ENCODE results near the gene BRAT1.
"Not testable (repeated sequence)": the region's sequence is repeated elsewhere in the genome, so short reads cannot be mapped to it uniquely, and the experiment has no call there.

The BRAT1 gene

GRCh38 chr7:2535872-2536627 lies 19.3 kb downstream of the BRAT1 start:
- not testable (repeated sequence) for DNase-seq

GRCh38 chr7:2534214-2534613 lies 21.1 kb downstream of the BRAT1 start:
- DNase-seq = not testable (repeated sequence)

- DNase-seq = not testable (repeated sequence)
Observed at GRCh38 chr7:2533566-2533965, 21.8 kb downstream of the BRAT1 start.

- DNase-seq = not testable (repeated sequence)
Observed at GRCh38 chr7:2532816-2533215, 22.5 kb downstream of the BRAT1 start.

- not testable (repeated sequence) for DNase-seq
Observed at GRCh38 chr7:2532199-2532772, 23.0 kb downstream of the BRAT1 start.

GRCh38 chr7:2531796-2532110 lies 23.6 kb downstream of the BRAT1 start:
- DNase-seq = not testable (repeated sequence)

- not testable (repeated sequence) for DNase-seq
Observed at GRCh38 chr7:2530994-2531795, 24.1 kb downstream of the BRAT1 start.

GRCh38 chr7:2530071-2530987 lies 25.0 kb downstream of the BRAT1 start:
- no peak for DNase-seq

- no peak for DNase-seq
Observed at GRCh38 chr7:2529161-2530070, 25.9 kb downstream of the BRAT1 start.

- no peak for DNase-seq
Observed at GRCh38 chr7:2528481-2529095, 26.7 kb downstream of the BRAT1 start.

GRCh38 chr7:2527505-2528467 lies 27.5 kb downstream of the BRAT1 start:
- no peak for DNase-seq

- no peak for DNase-seq
Observed at GRCh38 chr7:2526659-2527504, 28.4 kb downstream of the BRAT1 start.

- no peak for DNase-seq
Observed at GRCh38 chr7:2525658-2526630, 29.4 kb downstream of the BRAT1 start.

- no peak for DNase-seq
Observed at GRCh38 chr7:2524808-2525657, 30.3 kb downstream of the BRAT1 start.

GRCh38 chr7:2523941-2524807 lies 31.1 kb downstream of the BRAT1 start:
- no peak for DNase-seq

- DNase-seq = no peak
Observed at GRCh38 chr7:2523461-2523936, 31.8 kb downstream of the BRAT1 start.
